Endodermal cell (in vitro differentiated cells): ENCODE measurements around the gene SPECC1. TPM values are rescaled to one million over a fixed set of nuclear protein-coding genes. Genes with fewer than 3 reads are reported as not detected.
A peak's percentile ranks its signal among the peaks of the same experiment; 100 is the strongest.

Experiments
- DNase-seq: peaks from one replicate; pipeline ENCODE4 v3.0.0-alpha.2; 2017
- H3K27ac ChIP-seq: 2 replicates; pipeline ENCODE4 v1.5.1; 2013; ENCODE audit warnings: mild to moderate bottlenecking, low read depth, low read length, moderate library complexity
- H3K27me3 ChIP-seq: 2 replicates; pipeline ENCODE4 v1.6.1; 2013; ENCODE audit warnings: mild to moderate bottlenecking, low read length, moderate library complexity; ENCODE audit not compliant: insufficient read depth, control insufficient read depth, poor library complexity, severe bottlenecking
- H3K36me3 ChIP-seq: 2 replicates; pipeline ENCODE4 v1.7.0; 2013; ENCODE audit warnings: mild to moderate bottlenecking, low read length, moderate library complexity; ENCODE audit not compliant: control insufficient read depth, insufficient read depth
- H3K4me1 ChIP-seq: one replicate; pipeline ENCODE4 v1.7.0; 2013; ENCODE audit warnings: low read length; ENCODE audit not compliant: control insufficient read depth, insufficient read depth
- H3K4me3 ChIP-seq: 2 replicates; pipeline ENCODE4 v1.5.1; 2013; ENCODE audit warnings: mild to moderate bottlenecking, low read length, moderate library complexity
- H3K9ac ChIP-seq: 2 replicates; pipeline ENCODE4 v1.6.1; 2013; ENCODE audit warnings: mild to moderate bottlenecking, low read length, moderate library complexity; ENCODE audit not compliant: poor library complexity, severe bottlenecking; ENCODE audit errors: extremely low read depth
- H3K9me3 ChIP-seq: 2 replicates; pipeline ENCODE4 v1.6.1; 2013; ENCODE audit warnings: mild to moderate bottlenecking, low read length, moderate library complexity; ENCODE audit not compliant: control insufficient read depth
- H3K27ac Mint-ChIP-seq: 2 replicates; pipeline ENCODE4 v1.8.0; 2020; ENCODE audit warnings: mixed read lengths
- H3K27me3 Mint-ChIP-seq: 2 replicates; pipeline ENCODE4 v1.8.0; 2021; ENCODE audit warnings: mild to moderate bottlenecking, mixed read lengths; ENCODE audit not compliant: insufficient read depth
- H3K36me3 Mint-ChIP-seq: 2 replicates; pipeline ENCODE4 v1.8.0; 2020; ENCODE audit warnings: low read depth, mixed read lengths
- H3K4me1 Mint-ChIP-seq: 2 replicates; pipeline ENCODE4 v1.8.0; 2020; ENCODE audit warnings: mixed read lengths
- H3K4me3 Mint-ChIP-seq: 2 replicates; pipeline ENCODE4 v1.8.0; 2020; ENCODE audit warnings: mild to moderate bottlenecking, moderate library complexity, mixed read lengths
- H3K9me3 Mint-ChIP-seq: 2 replicates; pipeline ENCODE4 v1.8.0; 2020; ENCODE audit warnings: mild to moderate bottlenecking, mixed read lengths
- CTCF ChIP-seq: fragments of 200-600 bp; sonication (generic); conservative IDR thresholded peaks from 2 replicates; pipeline ENCODE4 v1.5.0; 2021; ENCODE audit warnings: antibody characterized with exemption, mild to moderate bottlenecking
- WGBS, 2 experiments: methylation state at CpG; one replicate each; pipeline versions ENCODE4 v1.1.5 to v1.1.7; 2013; ENCODE audit warnings: missing lambda C conversion rate in 2 of 2, mixed read lengths in 1 of 2; ENCODE audit not compliant: insufficient coverage in 1 of 2, insufficient read length in 1 of 2; 5-methylcytosine and 5-hydroxymethylcytosine counted together
- total RNA-seq, 2 donors: library from RNA; stranded (reverse); fragmentation: NEBNext Ultra II Directional in 1 of 2; extraction: Animal tissue kit (Norgen Biotek cat#: 25700) in 1 of 2; gene quantifications; 2 replicates in 1 of 2; 3 replicates in 1 of 2; pipeline ENCODE4 v1.2.1, GENCODE V29; 2021

Gene SPECC1
- total RNA-seq, 2 donors from 2014 or later = 48.7 to 60.6 TPM

- Mint-ChIP-seq H3K9me3 (peaks cover 5% of the 10 kb centered on the region), H3K4me1 (peaks cover 20% of the 10 kb centered on the region), H3K4me3 (no peak overlapping the region), H3K27me3 (no peaks in the 10 kb centered on the region), H3K27ac (no peak overlapping the region), H3K36me3 (no peaks in the 10 kb centered on the region)
- Histone ChIP-seq H3K27ac (no peak overlapping the region), H3K27me3 (no peaks in the 10 kb centered on the region), H3K36me3 (no peaks in the 10 kb centered on the region), H3K4me3 (no peak overlapping the region), H3K9ac (no peak overlapping the region), H3K4me1 (peaks cover 12% of the 10 kb centered on the region), H3K9me3 (peaks cover 8% of the 10 kb centered on the region)
- no peak for TF ChIP-seq CTCF
- 100% methylated on average over 1 of the region's 1 CpG; no CpG with 5 or more reads in 1 of the 2 experiments for WGBS, 2 experiments
- DNase-seq = no peak
Measured at GRCh38 chr17:20180661-20181060, 171.5 kb downstream of the SPECC1 start.

GRCh38 chr17:20184181-20184580, 175.0 kb downstream of the SPECC1 start:
- WGBS, 2 experiments = 86 to 88% methylated on average over 2 of the region's 2 CpGs
- H3K4me1 ChIP-seq = peaks cover 12% of the 10 kb centered on the region
- H3K9me3 ChIP-seq = no peaks in the 10 kb centered on the region
- no peak overlapping the region for H3K4me3 Mint-ChIP-seq
- H3K4me3 ChIP-seq = no peak overlapping the region
- no peak for TF ChIP-seq CTCF
- H3K4me1 Mint-ChIP-seq = peaks cover 16% of the 10 kb centered on the region
- H3K27ac Mint-ChIP-seq = no peak overlapping the region
- H3K36me3 Mint-ChIP-seq = no peaks in the 10 kb centered on the region
- no peaks in the 10 kb centered on the region for H3K27me3 ChIP-seq
- no peak overlapping the region for H3K9ac ChIP-seq
- no peaks in the 10 kb centered on the region for H3K9me3 Mint-ChIP-seq
- DNase-seq = no peak
- no peak overlapping the region for H3K27ac ChIP-seq
- H3K36me3 ChIP-seq = no peaks in the 10 kb centered on the region
- H3K27me3 Mint-ChIP-seq = no peaks in the 10 kb centered on the region

- peak overlapping the region; percentile 75 for H3K27ac Mint-ChIP-seq
- TF ChIP-seq CTCF = no peak
- no peaks in the 10 kb centered on the region for H3K9me3 Mint-ChIP-seq
- Histone ChIP-seq H3K9me3 (no peaks in the 10 kb centered on the region), H3K27me3 (no peaks in the 10 kb centered on the region), H3K36me3 (no peaks in the 10 kb centered on the region), H3K9ac (no peak overlapping the region), H3K4me1 (peaks cover 12% of the 10 kb centered on the region), H3K27ac (no peak overlapping the region), H3K4me3 (no peak overlapping the region)
- peaks cover 25% of the 10 kb centered on the region for H3K4me1 Mint-ChIP-seq
- no peaks in the 10 kb centered on the region for H3K27me3 Mint-ChIP-seq
- 91 to 100% methylated on average over 7 to 10 of the region's 10 CpGs for WGBS, 2 experiments
- peak; percentile 66 for DNase-seq
- no peaks in the 10 kb centered on the region for H3K36me3 Mint-ChIP-seq
- H3K4me3 Mint-ChIP-seq = no peak overlapping the region
Measured at GRCh38 chr17:20184977-20185619, 175.9 kb downstream of the SPECC1 start.
